SJCRH30 (cell line): ENCODE measurements around the gene DGKG. TPM values are rescaled to one million over a fixed set of nuclear protein-coding genes. Genes with fewer than 3 reads are reported as not detected.
A peak's percentile ranks its signal among the peaks of the same experiment; 100 is the strongest.

Experiments used
- DNase-seq, 2 experiments: peaks; one replicate each; pipeline ENCODE4 v3.0.0-alpha.2; 2015 to 2020
- H3K27ac ChIP-seq: fragments of 250-450 bp; sonication (Bioruptor Pico); 2 replicates; pipeline ENCODE4 v1.5.1; 2020; ENCODE audit warnings: mild to moderate bottlenecking, moderate library complexity
- H3K27me3 ChIP-seq: fragments of 250-450 bp; sonication (Bioruptor Pico); 2 replicates; pipeline ENCODE4 v1.5.1; 2020; ENCODE audit warnings: mild to moderate bottlenecking, moderate library complexity
- H3K36me3 ChIP-seq: fragments of 250-450 bp; sonication (Bioruptor Pico); 2 replicates; pipeline ENCODE4 v1.5.1; 2020; ENCODE audit warnings: mild to moderate bottlenecking, moderate library complexity
- H3K4me1 ChIP-seq: fragments of 250-450 bp; sonication (Bioruptor Pico); 2 replicates; pipeline ENCODE4 v1.5.1; 2020; ENCODE audit warnings: mild to moderate bottlenecking, moderate library complexity
- H3K4me3 ChIP-seq: fragments of 250-450 bp; sonication (Bioruptor Pico); 2 replicates; pipeline ENCODE4 v1.5.1; 2020; ENCODE audit warnings: mild to moderate bottlenecking, moderate library complexity
- H3K9me3 ChIP-seq: fragments of 250-450 bp; sonication (Bioruptor Pico); replicated peaks from 2 replicates; pipeline ENCODE4 v1.5.1; 2020; ENCODE audit warnings: mild to moderate bottlenecking, moderate library complexity
- total RNA-seq: library from RNA; depleted of rRNA; stranded (reverse); fragments of >200 nt; shearing (Covaris generic); gene quantifications from 2 replicates; pipeline ENCODE4 v1.2.3, GENCODE V29; 2014

The DGKG gene
- total RNA-seq, 1 experiment from 2014 or later: 0.08 TPM

- DNase-seq: peak; percentile 51 to 62
- H3K36me3 ChIP-seq: no peaks in the 10 kb centered on the region
- H3K27ac ChIP-seq: peak overlapping the region; percentile 10; the same call in 1 of the 2 replicates
- no peaks in the 10 kb centered on the region for H3K27me3 ChIP-seq
- H3K4me1 ChIP-seq: peaks cover 36% of the 10 kb centered on the region
- H3K9me3 ChIP-seq: no peaks in the 10 kb centered on the region
- no peak overlapping the region for H3K4me3 ChIP-seq
Measured at GRCh38 chr3:186121968-186122367, 240.1 kb downstream of the DGKG start.

- H3K36me3 ChIP-seq: no peaks in the 10 kb centered on the region
- H3K9me3 ChIP-seq: no peaks in the 10 kb centered on the region
Measured at GRCh38 chr3:186121278-186121677, 240.8 kb downstream of the DGKG start.

GRCh38 chr3:186119499-186119898, 242.5 kb downstream of the DGKG start:
- H3K36me3 ChIP-seq: no peaks in the 10 kb centered on the region
- H3K27ac ChIP-seq: no peak overlapping the region
- H3K4me3 ChIP-seq: no peak overlapping the region
- H3K27me3 ChIP-seq: no peaks in the 10 kb centered on the region
- DNase-seq: no peak
- H3K4me1 ChIP-seq: peaks cover 29% of the 10 kb centered on the region
- H3K9me3 ChIP-seq: no peaks in the 10 kb centered on the region

More at GRCh38 chr3:186121278-186121677, 240.8 kb downstream of the DGKG start:
- no peak overlapping the region for H3K4me3 ChIP-seq
- H3K27ac ChIP-seq: no peak overlapping the region
- DNase-seq: no peak
- H3K4me1 ChIP-seq: peaks cover 36% of the 10 kb centered on the region
- H3K27me3 ChIP-seq: no peaks in the 10 kb centered on the region

GRCh38 chr3:186118692-186119091, 243.3 kb downstream of the DGKG start:
- H3K4me3 ChIP-seq: no peak overlapping the region
- no peak for DNase-seq

GRCh38 chr3:186117521-186118134, 244.4 kb downstream of the DGKG start:
- H3K9me3 ChIP-seq: no peaks in the 10 kb centered on the region
- no peak for DNase-seq
- no peaks in the 10 kb centered on the region for H3K27me3 ChIP-seq
- H3K4me3 ChIP-seq: no peak overlapping the region
- H3K4me1 ChIP-seq: peaks cover 13% of the 10 kb centered on the region
- no peak overlapping the region for H3K27ac ChIP-seq
- H3K36me3 ChIP-seq: no peaks in the 10 kb centered on the region

More at GRCh38 chr3:186118692-186119091, 243.3 kb downstream of the DGKG start:
- Histone ChIP-seq H3K4me1 (peaks cover 24% of the 10 kb centered on the region), H3K9me3 (no peaks in the 10 kb centered on the region), H3K27me3 (no peaks in the 10 kb centered on the region), H3K27ac (no peak overlapping the region), H3K36me3 (no peaks in the 10 kb centered on the region)

GRCh38 chr3:186115239-186115996, 246.6 kb downstream of the DGKG start:
- no peak for DNase-seq
- Histone ChIP-seq H3K9me3 (no peaks in the 10 kb centered on the region), H3K4me1 (peaks cover 3% of the 10 kb centered on the region; the same call in 1 of the 2 replicates), H3K4me3 (no peak overlapping the region), H3K27me3 (no peaks in the 10 kb centered on the region), H3K27ac (no peak overlapping the region), H3K36me3 (no peaks in the 10 kb centered on the region)

GRCh38 chr3:186110975-186111974, 250.8 kb downstream of the DGKG start:
- DNase-seq: peak in 1 of 2 experiments; percentile 53
- no peak overlapping the region for H3K4me3 ChIP-seq
- H3K36me3 ChIP-seq: no peaks in the 10 kb centered on the region
- no peaks in the 10 kb centered on the region for H3K27me3 ChIP-seq
- H3K4me1 ChIP-seq: peaks cover 6% of the 10 kb centered on the region; the same call in 1 of the 2 replicates
- no peaks in the 10 kb centered on the region for H3K9me3 ChIP-seq
- no peak overlapping the region for H3K27ac ChIP-seq

GRCh38 chr3:186109897-186110803, 251.9 kb downstream of the DGKG start:
- peak in 1 of 2 experiments; percentile 44 for DNase-seq
- Histone ChIP-seq H3K36me3 (no peaks in the 10 kb centered on the region; the same call in 1 of the 2 replicates), H3K9me3 (no peaks in the 10 kb centered on the region), H3K4me3 (peak overlapping the region; percentile 61), H3K27me3 (no peaks in the 10 kb centered on the region), H3K4me1 (peaks cover 8% of the 10 kb centered on the region; the same call in 1 of the 2 replicates), H3K27ac (peak overlapping the region; percentile 49)

- H3K4me3 ChIP-seq: peak within 1 kb of the TSS; percentile 72
- peaks cover 11% of the 10 kb centered on the region for H3K4me1 ChIP-seq
- DNase-seq: peak; percentile 98
- no peaks in the 10 kb centered on the region; the same call in 1 of the 2 replicates for H3K36me3 ChIP-seq
- H3K27me3 ChIP-seq: no peaks in the 10 kb centered on the region
- H3K27ac ChIP-seq: peak within 1 kb of the TSS; percentile 72
- no peaks in the 10 kb centered on the region for H3K9me3 ChIP-seq
Measured at GRCh38 chr3:186108941-186109865, 252.8 kb downstream of the DGKG start, which contains the start of gene ETV5. ETV5 (minus strand) TSS chr3:186109089; CDS start chr3:186105868, 3,221 bp downstream.

- H3K27me3 ChIP-seq: no peaks in the 10 kb centered on the region
- H3K36me3 ChIP-seq: peaks cover 3% of the 10 kb centered on the region
- peak overlapping the region; percentile 72 for H3K27ac ChIP-seq
- H3K4me3 ChIP-seq: peak overlapping the region; percentile 72
- H3K4me1 ChIP-seq: peaks cover 19% of the 10 kb centered on the region
- H3K9me3 ChIP-seq: no peaks in the 10 kb centered on the region
- peak; percentile 81 for DNase-seq
Measured at GRCh38 chr3:186108106-186108940, 253.7 kb downstream of the DGKG start.

- peaks cover 20% of the 10 kb centered on the region for H3K4me1 ChIP-seq
- peak; percentile 77 to 86 for DNase-seq
- peaks cover 10% of the 10 kb centered on the region for H3K36me3 ChIP-seq
- peak overlapping the region; percentile 72 for H3K27ac ChIP-seq
- no peaks in the 10 kb centered on the region for H3K9me3 ChIP-seq
- H3K4me3 ChIP-seq: peak overlapping the region; percentile 72
- no peaks in the 10 kb centered on the region for H3K27me3 ChIP-seq
Measured at GRCh38 chr3:186107215-186108105, 254.6 kb downstream of the DGKG start.
